Measurements from ENCODE around the gene PUS7L. TPM values are rescaled to one million over a fixed set of nuclear protein-coding genes. Genes with fewer than 3 reads are reported as not detected.

The PUS7L gene
- total RNA-seq, 1 donor from 2014 or later = 2.4 TPM

DNA sequence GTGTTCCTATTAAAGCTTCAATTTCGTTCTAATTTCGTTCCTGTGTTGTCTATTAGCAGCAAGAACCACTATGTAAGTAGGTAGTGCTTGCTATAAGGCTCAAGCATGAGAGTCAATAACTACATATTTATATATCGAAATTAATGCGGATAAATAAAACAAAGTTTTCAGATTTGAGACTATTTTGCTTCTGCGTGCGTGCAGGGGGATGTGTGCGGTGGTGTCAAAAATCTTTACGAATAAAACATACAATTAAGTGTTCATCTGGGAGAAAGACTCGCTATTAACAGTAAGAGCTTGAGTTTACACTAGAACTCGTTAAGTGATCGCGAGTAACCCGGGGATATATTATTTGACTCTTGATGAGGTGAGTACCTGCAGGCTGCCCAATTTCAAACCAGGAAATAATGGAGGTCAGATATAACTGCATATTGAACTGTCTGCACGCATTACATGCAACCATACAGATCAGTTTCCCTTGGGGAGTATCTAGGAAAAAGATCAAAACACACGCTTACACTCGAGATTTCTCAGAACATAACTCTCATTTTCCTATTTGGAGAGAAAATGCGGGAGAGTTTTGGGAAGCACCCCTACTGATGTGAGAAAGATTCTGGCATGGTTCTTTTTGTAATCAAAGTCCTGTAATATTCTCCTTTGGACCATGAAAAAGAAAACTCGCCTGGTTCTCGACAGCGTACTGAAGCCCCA lies 46.7 kb upstream of the PUS7L start:
- DNase-seq (ENCODE audit: low spot score in 2 of 2) = no peak
- H3K4me1 ChIP-seq = peaks cover 0 to 9% of the 10 kb centered on the region in 2 donors
- H3K4me3 ChIP-seq = peak overlapping the region; percentile 91 to 99
- peak overlapping the region; percentile 90 to 98 for H3K27ac ChIP-seq
- intact Hi-C loops (cut with DNase I) = loop anchor here (10.0 kb wide), 1 partner anchor 1609 kb away; no protein-coding TSS in a partner anchor
- H3K27me3 ChIP-seq = no peaks in the 10 kb centered on the region
- no peaks in the 10 kb centered on the region for H3K9me3 ChIP-seq
- H3K36me3 ChIP-seq = peaks cover 14 to 25% of the 10 kb centered on the region in 2 donors
- TF ChIP-seq, protein P1, sequence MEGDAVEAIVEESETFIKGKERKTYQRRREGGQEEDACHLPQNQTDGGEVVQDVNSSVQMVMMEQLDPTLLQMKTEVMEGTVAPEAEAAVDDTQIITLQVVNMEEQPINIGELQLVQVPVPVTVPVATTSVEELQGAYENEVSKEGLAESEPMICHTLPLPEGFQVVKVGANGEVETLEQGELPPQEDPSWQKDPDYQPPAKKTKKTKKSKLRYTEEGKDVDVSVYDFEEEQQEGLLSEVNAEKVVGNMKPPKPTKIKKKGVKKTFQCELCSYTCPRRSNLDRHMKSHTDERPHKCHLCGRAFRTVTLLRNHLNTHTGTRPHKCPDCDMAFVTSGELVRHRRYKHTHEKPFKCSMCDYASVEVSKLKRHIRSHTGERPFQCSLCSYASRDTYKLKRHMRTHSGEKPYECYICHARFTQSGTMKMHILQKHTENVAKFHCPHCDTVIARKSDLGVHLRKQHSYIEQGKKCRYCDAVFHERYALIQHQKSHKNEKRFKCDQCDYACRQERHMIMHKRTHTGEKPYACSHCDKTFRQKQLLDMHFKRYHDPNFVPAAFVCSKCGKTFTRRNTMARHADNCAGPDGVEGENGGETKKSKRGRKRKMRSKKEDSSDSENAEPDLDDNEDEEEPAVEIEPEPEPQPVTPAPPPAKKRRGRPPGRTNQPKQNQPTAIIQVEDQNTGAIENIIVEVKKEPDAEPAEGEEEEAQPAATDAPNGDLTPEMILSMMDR (IDR thresholded peaks at IDR 0.05) = no peak

DNA sequence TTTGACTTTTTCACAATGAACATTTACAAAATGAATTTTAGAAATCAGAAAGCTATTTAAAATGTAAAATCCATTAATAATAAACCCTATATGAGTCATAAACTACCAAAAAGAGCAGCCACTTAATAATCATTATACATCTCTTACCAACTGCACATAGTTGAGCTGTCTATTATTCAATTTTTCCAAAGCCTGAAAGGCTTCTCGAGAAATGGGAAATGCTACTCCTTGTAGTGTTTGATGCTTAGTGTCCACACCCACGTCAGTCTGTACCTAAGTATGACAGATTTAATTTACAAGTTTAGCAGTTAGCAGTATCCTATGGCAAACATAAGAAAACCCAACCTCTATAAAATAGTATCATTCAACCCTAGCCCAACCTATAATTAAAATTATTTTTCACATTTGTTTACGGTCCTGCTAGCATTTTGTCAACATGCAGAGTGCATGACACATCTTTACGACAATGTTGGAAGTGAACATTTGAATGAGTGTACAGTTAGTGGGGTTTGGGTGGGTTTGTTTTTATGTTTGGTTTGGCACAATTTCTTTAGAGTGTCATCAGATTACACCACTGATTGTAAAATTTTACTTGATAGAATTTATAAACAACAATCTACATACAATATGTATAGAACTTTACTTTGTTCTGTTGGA lies 39.1 kb upstream of the PUS7L start:
- H3K9me3 ChIP-seq = no peaks in the 10 kb centered on the region
- TF ChIP-seq, protein P1 (IDR thresholded peaks at IDR 0.05) = no peak
- peaks cover 0 to 1% of the 10 kb centered on the region in 2 donors for H3K4me1 ChIP-seq
- H3K4me3 ChIP-seq = no peak overlapping the region
- no peak for DNase-seq (ENCODE audit: low spot score in 2 of 2)
- H3K36me3 ChIP-seq = peaks cover 55 to 73% of the 10 kb centered on the region in 2 donors
- no peaks in the 10 kb centered on the region for H3K27me3 ChIP-seq
- no peak overlapping the region for H3K27ac ChIP-seq
- intact Hi-C loops (cut with DNase I) = no loop called here

DNA sequence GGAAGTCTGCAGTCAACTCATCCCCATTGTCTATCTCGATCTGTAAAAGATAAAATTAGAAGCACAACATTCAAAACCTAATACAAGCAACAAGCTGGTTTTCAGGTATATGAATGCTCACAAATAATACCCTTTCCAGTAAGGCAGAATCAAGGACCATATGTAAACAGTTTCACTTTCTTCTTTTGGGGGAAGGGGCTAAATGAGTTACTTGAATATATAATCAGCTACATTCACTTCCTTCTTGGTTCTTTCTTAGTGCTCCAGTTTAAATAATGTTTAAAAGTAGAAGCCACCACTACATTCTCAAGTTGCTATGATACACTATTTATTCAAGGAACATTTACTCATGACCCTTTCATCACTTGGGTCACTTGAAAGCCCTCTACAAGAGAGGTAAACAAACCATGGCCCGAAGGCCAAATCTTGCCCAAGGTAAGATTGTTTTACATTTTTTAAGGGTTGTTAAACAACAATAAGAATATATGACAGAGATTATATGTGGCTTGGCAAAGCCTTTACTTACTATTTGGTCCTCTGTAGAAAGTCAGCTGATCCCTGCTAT lies 37.2 kb upstream of the PUS7L start:
- Histone ChIP-seq H3K4me3 (no peak overlapping the region), H3K27ac (no peak overlapping the region), H3K9me3 (no peaks in the 10 kb centered on the region), H3K36me3 (peaks cover 45 to 61% of the 10 kb centered on the region in 2 donors), H3K4me1 (no peaks in the 10 kb centered on the region), H3K27me3 (no peaks in the 10 kb centered on the region)
- DNase-seq (ENCODE audit: low spot score in 2 of 2) = no peak
- TF ChIP-seq, protein P1 (IDR thresholded peaks at IDR 0.05) = no peak
- intact Hi-C loops (cut with DNase I) = no loop called here

DNA sequence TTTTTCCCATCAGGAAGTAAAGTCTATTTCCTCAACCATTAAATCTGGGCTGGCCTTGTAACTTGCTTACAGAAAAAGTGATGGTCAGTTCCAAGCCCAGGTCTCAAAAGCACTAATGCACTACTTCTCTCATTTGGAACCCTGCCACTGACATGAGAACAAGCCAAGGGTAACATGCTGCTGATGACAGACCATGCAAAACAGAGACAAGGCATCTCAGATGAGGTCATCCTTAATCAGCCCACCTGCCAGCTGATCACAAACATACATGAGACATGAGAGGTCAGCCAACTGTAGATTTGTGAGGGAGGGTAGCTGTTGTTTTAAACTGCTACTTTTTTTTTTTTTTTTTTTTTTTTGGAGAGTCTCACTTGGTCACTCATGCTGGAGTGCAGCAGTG lies 31.4 kb upstream of the PUS7L start:
- no peak overlapping the region for H3K27ac ChIP-seq
- H3K9me3 ChIP-seq = no peaks in the 10 kb centered on the region
- H3K4me3 ChIP-seq = no peak overlapping the region
- intact Hi-C loops (cut with DNase I) = no loop called here
- DNase-seq (ENCODE audit: low spot score in 2 of 2) = no peak
- H3K4me1 ChIP-seq = no peaks in the 10 kb centered on the region
- H3K36me3 ChIP-seq = peaks cover 23 to 25% of the 10 kb centered on the region in 2 donors
- no peaks in the 10 kb centered on the region for H3K27me3 ChIP-seq
- TF ChIP-seq, protein P1 (IDR thresholded peaks at IDR 0.05) = no peak

DNA sequence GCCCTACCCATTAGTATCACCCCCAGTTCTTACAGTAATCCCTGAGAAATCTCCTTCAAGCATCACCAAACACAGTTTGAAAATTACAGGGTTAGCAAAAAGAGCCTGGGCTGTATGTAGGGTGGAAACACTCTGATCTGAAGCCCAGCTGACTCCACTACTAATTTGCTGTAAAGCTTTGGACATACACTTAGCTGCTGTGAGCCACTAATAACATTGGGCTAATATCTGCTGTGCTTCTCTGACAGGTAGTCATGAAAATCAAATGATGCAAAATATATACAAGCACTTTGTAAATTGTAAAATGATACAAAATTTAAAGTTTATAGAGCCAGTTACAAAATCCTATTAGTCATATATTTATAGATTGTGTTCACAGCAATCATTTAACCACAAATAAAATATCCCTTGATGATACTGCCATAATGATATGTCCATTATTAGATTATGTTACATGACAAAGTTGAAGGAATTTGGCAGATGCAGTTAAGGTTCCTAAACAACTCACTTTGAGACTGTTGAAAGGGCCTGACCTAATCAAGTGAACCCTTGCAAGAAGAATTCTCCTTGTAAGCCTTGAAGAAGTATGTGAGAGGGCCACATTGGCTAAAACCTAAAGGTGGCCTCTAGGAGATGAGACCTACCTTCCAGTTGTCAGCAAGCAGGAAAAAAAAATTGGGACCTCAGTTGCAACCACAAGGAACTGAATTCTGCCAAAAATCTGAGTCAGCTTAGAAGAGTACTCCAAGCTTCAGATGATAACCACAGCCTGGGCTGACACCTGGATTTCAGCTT lies 28.5 kb upstream of the PUS7L start:
- Histone ChIP-seq H3K36me3 (peaks cover 48 to 50% of the 10 kb centered on the region in 2 donors), H3K9me3 (no peaks in the 10 kb centered on the region), H3K4me1 (no peaks in the 10 kb centered on the region), H3K27me3 (no peaks in the 10 kb centered on the region), H3K27ac (no peak overlapping the region), H3K4me3 (no peak overlapping the region)
- TF ChIP-seq, protein P1 (IDR thresholded peaks at IDR 0.05) = no peak
- DNase-seq (ENCODE audit: low spot score in 2 of 2) = no peak
- intact Hi-C loops (cut with DNase I) = no loop called here

All from ascending aorta (tissue), 2 donors.